Suprapubic skin (tissue), 4 donors: ENCODE results near the gene DNAH12. TPM values are rescaled to one million over a fixed set of nuclear protein-coding genes. Genes with fewer than 3 reads are reported as not detected.

ENCODE experiments used
- DNase-seq, 2 donors: peaks; one replicate each; pipeline ENCODE4 v3.0.0-alpha.2; 2019; ENCODE audit warnings: low spot score in 2 of 2
- H3K27ac ChIP-seq: fragments of 200-600 bp; sonication (generic); one replicate; pipeline ENCODE4 v1.5.1; 2019
- H3K27me3 ChIP-seq: fragments of 200-600 bp; sonication (generic); one replicate; pipeline ENCODE4 v1.5.1; 2019
- H3K36me3 ChIP-seq: fragments of 200-600 bp; sonication (generic); one replicate; pipeline ENCODE4 v1.5.1; 2019
- H3K4me1 ChIP-seq: fragments of 200-600 bp; sonication (generic); one replicate; pipeline ENCODE4 v1.5.1; 2019
- H3K4me3 ChIP-seq: fragments of 200-600 bp; sonication (generic); one replicate; pipeline ENCODE4 v1.5.1; 2019; ENCODE audit warnings: mild to moderate bottlenecking
- H3K9me3 ChIP-seq: fragments of 200-600 bp; sonication (generic); one replicate; pipeline ENCODE4 v1.5.1; 2019
- EP300 ChIP-seq: sonication (generic); formaldehyde crosslinking; IDR thresholded peaks from one replicate; pipeline ENCODE4 v1.6.1; 2017; ENCODE audit warnings: antibody characterized with exemption
- POLR2A ChIP-seq, 2 donors: fragments of 450-650 bp; IDR thresholded peaks; one replicate each; pipeline ENCODE4 v1.6.1; 2017; ENCODE audit warnings: antibody characterized with exemption in 2 of 2, mild to moderate bottlenecking in 2 of 2, moderate library complexity in 2 of 2
- POLR2AphosphoS5 ChIP-seq, 3 donors: sonication (generic); formaldehyde crosslinking; IDR thresholded peaks; one replicate each; pipeline ENCODE4 v1.6.1; 2017; ENCODE audit warnings: antibody characterized with exemption in 3 of 3
- WGBS: methylation state at CpG from one replicate; pipeline ENCODE4 v1.1.5; 2018; 5-methylcytosine and 5-hydroxymethylcytosine counted together
- total RNA-seq, 4 donors: library from RNA; depleted of rRNA; stranded (reverse); fragments of >200 nt; gene quantifications; one replicate each; pipeline ENCODE4 v1.1.0, GENCODE V29; 2016
- TF ChIP-seq, protein P1 (sequence below), 2 donors: fragments of 200-600 bp in 1 of 2; fragments of 450-650 bp in 1 of 2; sonication (generic) in 1 of 2; IDR thresholded peaks; one replicate each; pipeline ENCODE4 v1.5.1; 2016 to 2019; ENCODE audit warnings: antibody characterized with exemption in 2 of 2, mild to moderate bottlenecking in 1 of 2, moderate library complexity in 1 of 2

The DNAH12 gene
- total RNA-seq, 4 donors from 2014 or later: 0.73 TPM; not detected in 3

DNA sequence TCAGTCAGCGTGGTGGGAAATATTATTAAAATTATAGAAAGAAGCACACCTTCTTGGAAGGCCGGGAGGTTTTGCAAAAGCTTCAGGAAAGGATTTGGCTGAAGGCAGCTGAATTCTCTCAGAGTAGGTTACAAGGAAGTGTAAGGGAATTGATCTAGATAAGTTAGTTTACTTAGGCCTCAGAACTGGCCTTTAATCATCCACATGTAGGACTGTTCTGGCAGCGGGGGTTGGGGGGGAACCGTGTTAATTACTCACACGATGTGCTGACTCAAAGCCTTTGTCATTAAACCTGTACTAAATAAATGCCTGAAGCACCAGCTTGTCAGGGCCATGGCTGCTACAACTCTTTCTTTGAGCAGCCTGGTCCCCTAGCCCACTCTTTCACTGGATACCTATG, 264.5 kb downstream of the DNAH12 start:
- Histone ChIP-seq H3K27me3 (no peaks in the 10 kb centered on the region), H3K4me3 (no peak overlapping the region), H3K27ac (no peak overlapping the region), H3K9me3 (no peaks in the 10 kb centered on the region), H3K36me3 (peaks cover 4% of the 10 kb centered on the region), H3K4me1 (no peaks in the 10 kb centered on the region)
- no peak for TF ChIP-seq POLR2AphosphoS5 (IDR thresholded peaks at IDR 0.05)
- no peak for TF ChIP-seq POLR2A (IDR thresholded peaks at IDR 0.05)
- TF ChIP-seq, protein P1, sequence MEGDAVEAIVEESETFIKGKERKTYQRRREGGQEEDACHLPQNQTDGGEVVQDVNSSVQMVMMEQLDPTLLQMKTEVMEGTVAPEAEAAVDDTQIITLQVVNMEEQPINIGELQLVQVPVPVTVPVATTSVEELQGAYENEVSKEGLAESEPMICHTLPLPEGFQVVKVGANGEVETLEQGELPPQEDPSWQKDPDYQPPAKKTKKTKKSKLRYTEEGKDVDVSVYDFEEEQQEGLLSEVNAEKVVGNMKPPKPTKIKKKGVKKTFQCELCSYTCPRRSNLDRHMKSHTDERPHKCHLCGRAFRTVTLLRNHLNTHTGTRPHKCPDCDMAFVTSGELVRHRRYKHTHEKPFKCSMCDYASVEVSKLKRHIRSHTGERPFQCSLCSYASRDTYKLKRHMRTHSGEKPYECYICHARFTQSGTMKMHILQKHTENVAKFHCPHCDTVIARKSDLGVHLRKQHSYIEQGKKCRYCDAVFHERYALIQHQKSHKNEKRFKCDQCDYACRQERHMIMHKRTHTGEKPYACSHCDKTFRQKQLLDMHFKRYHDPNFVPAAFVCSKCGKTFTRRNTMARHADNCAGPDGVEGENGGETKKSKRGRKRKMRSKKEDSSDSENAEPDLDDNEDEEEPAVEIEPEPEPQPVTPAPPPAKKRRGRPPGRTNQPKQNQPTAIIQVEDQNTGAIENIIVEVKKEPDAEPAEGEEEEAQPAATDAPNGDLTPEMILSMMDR (IDR thresholded peaks at IDR 0.05): no peak
- TF ChIP-seq EP300: no peak
- no peak for DNase-seq
- 87% methylated on average over 5 of the region's 5 CpGs for WGBS

DNA sequence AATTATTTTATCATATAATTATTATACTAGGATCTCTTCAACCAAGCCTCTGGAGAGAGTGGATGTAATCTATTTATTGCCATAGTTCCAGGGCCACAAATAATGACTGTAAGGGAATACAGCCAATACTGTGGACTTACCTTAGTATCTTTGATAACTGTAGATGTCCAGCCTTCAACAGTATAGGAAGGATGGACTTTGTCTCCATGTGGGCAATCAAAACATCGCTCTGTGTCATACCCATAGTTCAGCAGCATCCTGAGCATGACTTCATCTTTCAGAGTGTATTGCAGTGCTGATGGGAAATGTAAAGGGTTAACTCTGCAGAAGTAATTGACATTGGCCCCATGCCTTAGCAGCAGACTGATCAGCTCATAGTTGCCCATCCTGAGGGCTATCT, 265.9 kb downstream of the DNAH12 start:
- Histone ChIP-seq H3K27ac (no peak overlapping the region), H3K27me3 (no peaks in the 10 kb centered on the region), H3K9me3 (no peaks in the 10 kb centered on the region), H3K36me3 (peaks cover 11% of the 10 kb centered on the region), H3K4me1 (no peaks in the 10 kb centered on the region), H3K4me3 (no peak overlapping the region)
- WGBS: 100% methylated on average over 1 of the region's 1 CpG
- DNase-seq: no peak
- no peak for TF ChIP-seq EP300
- TF ChIP-seq POLR2AphosphoS5 (IDR thresholded peaks at IDR 0.05): no peak
- no peak for TF ChIP-seq POLR2A (IDR thresholded peaks at IDR 0.05)
- TF ChIP-seq, protein P1 (IDR thresholded peaks at IDR 0.05): no peak

DNA sequence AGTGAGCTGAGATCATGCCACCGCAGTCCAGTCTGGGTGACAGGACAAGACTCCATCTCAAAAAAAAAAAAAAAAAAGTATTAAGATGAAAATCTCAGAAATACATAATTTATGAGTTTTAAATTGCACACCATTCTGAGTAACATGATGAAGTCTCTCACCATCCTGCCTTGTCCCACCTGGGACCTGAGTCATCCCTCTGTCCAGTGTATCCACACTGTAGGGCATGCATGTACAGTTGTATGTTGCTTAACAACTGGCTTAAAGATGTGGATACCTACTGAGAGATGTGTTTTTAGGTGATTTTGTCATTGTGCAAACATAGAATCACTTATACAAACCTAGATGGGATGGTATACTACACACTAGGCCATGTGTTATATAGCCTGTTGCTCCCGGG, 268.8 kb downstream of the DNAH12 start:
- TF ChIP-seq POLR2A (IDR thresholded peaks at IDR 0.05): no peak
- no peak for TF ChIP-seq EP300
- TF ChIP-seq, protein P1 (IDR thresholded peaks at IDR 0.05): no peak
- no peak for TF ChIP-seq POLR2AphosphoS5 (IDR thresholded peaks at IDR 0.05)

DNA sequence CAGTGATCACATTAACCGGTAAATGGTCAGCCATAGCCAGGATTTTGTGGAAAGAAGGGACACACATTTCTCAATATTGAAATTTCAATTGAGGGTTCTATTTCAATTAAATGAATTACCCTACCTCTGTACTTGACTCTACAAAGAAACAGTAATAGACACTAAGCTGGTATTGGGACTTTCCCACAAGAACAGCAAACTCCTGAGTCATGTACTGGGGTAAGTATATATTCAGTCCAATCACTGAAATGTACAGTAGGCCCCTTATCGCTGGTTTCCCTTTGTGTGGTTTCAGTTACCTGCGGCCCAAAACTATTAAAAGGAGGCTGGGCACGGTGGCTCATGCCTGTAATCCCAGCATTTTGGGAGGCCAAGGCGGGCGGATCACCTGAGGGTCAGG, 269.3 kb downstream of the DNAH12 start:
- H3K36me3 ChIP-seq: peaks cover 24% of the 10 kb centered on the region
- no peak overlapping the region for H3K4me3 ChIP-seq
- TF ChIP-seq EP300 (no peak), POLR2A (IDR thresholded peaks at IDR 0.05) (no peak), POLR2AphosphoS5 (IDR thresholded peaks at IDR 0.05) (no peak)
- TF ChIP-seq, protein P1 (IDR thresholded peaks at IDR 0.05): no peak

More for the DNA sequence above, 268.8 kb downstream of the DNAH12 start:
- no peak overlapping the region for H3K27ac ChIP-seq
- no peaks in the 10 kb centered on the region for H3K27me3 ChIP-seq
- no peak for DNase-seq
- H3K4me3 ChIP-seq: no peak overlapping the region
- WGBS: 95% methylated on average over 2 of the region's 2 CpGs
- H3K9me3 ChIP-seq: no peaks in the 10 kb centered on the region
- no peaks in the 10 kb centered on the region for H3K4me1 ChIP-seq
- peaks cover 20% of the 10 kb centered on the region for H3K36me3 ChIP-seq

DNA sequence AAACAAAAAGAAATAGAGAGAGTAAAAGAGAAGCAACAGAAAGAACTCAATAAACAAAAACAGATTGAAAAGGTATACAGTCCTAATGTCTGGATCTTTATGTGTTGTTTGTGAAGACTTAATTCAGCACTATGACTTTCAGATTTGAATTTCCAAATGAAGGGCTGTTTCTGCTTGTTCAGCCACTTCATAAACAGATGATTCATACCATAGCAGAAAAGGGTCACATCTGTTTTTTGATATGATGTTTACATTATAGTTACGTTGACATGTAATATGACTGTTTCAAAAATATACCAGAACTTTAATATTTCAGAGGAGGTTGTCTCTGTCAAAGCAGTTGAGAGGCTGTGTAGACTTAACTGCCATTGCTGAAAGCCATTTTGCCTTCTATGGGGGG, 275.7 kb downstream of the DNAH12 start:
- 84% methylated on average over 1 of the region's 1 CpG for WGBS
- Histone ChIP-seq H3K36me3 (peaks cover 70% of the 10 kb centered on the region), H3K27me3 (no peaks in the 10 kb centered on the region), H3K9me3 (no peaks in the 10 kb centered on the region), H3K27ac (no peak overlapping the region), H3K4me1 (no peaks in the 10 kb centered on the region), H3K4me3 (no peak overlapping the region)
- TF ChIP-seq, protein P1 (IDR thresholded peaks at IDR 0.05): no peak
- no peak for TF ChIP-seq EP300
- no peak for TF ChIP-seq POLR2AphosphoS5 (IDR thresholded peaks at IDR 0.05)
- TF ChIP-seq POLR2A (IDR thresholded peaks at IDR 0.05): no peak
- DNase-seq: no peak

More for the DNA sequence above, 269.3 kb downstream of the DNAH12 start:
- H3K4me1 ChIP-seq: no peaks in the 10 kb centered on the region
- no peaks in the 10 kb centered on the region for H3K9me3 ChIP-seq
- DNase-seq: no peak
- 95% methylated on average over 6 of the region's 6 CpGs for WGBS
- no peaks in the 10 kb centered on the region for H3K27me3 ChIP-seq
- H3K27ac ChIP-seq: no peak overlapping the region
